Activated CD8-positive, alpha-beta memory T cell treated with anti-CD3 and anti-CD28 coated beads for 1 hour (primary cell): ENCODE results near the gene FCRLB.
"Not testable (repeated sequence)": the region's sequence is repeated elsewhere in the genome, so short reads cannot be mapped to it uniquely, and the experiment has no call there.

Experiments
- DNase-seq, 2 donors: peaks; one replicate each; pipeline ENCODE4 v3.0.0-alpha.2; 2020; ENCODE audit warnings: low read depth in 1 of 2; ENCODE audit errors: extremely low read depth in 1 of 2

The FCRLB gene

GRCh38 chr1:161720956-161721737 lies at the start of gene FCRLB:
FCRLB (plus strand) TSS chr1:161721544; CDS start chr1:161722673, 1,129 bp downstream.
- no peak for DNase-seq

- not testable (repeated sequence) for DNase-seq
These were observed 47.9 kb upstream of the FCRLB start for GRCh38 chr1:161673437-161673836.

- not testable (repeated sequence) for DNase-seq
These were observed 46.9 kb upstream of the FCRLB start for GRCh38 chr1:161674447-161674846.

GRCh38 chr1:161674908-161675307 lies 46.4 kb upstream of the FCRLB start:
- not testable (repeated sequence) for DNase-seq

GRCh38 chr1:161676441-161676840 lies 44.9 kb upstream of the FCRLB start:
- DNase-seq: no peak

- DNase-seq: no peak
These were observed 44.2 kb upstream of the FCRLB start for GRCh38 chr1:161676958-161677689.

- no peak for DNase-seq
These were observed 42.8 kb upstream of the FCRLB start for GRCh38 chr1:161678500-161678899.

GRCh38 chr1:161681879-161682278 lies 39.5 kb upstream of the FCRLB start:
- DNase-seq: no peak

- no peak for DNase-seq
These were observed 32.4 kb upstream of the FCRLB start for GRCh38 chr1:161688946-161689345.

GRCh38 chr1:161691846-161692245 lies 29.5 kb upstream of the FCRLB start:
- DNase-seq: no peak

- DNase-seq: not testable (repeated sequence)
These were observed 28.2 kb upstream of the FCRLB start for GRCh38 chr1:161693020-161693712.

- not testable (repeated sequence) for DNase-seq
These were observed 23.0 kb upstream of the FCRLB start for GRCh38 chr1:161698302-161698701.

GRCh38 chr1:161702250-161702649 lies 19.1 kb upstream of the FCRLB start:
- no peak for DNase-seq

GRCh38 chr1:161705537-161705936 lies 15.8 kb upstream of the FCRLB start:
- DNase-seq: no peak

GRCh38 chr1:161706113-161706481 lies 15.2 kb upstream of the FCRLB start:
- no peak for DNase-seq

- DNase-seq: no peak
These were observed 14.6 kb upstream of the FCRLB start, which contains the start of gene FCRLA for GRCh38 chr1:161706482-161707347. FCRLA (plus strand) TSS chr1:161707229; CDS start chr1:161707265, 36 bp downstream.

- DNase-seq: no peak
These were observed 13.8 kb upstream of the FCRLB start for GRCh38 chr1:161707503-161707902.

GRCh38 chr1:161709373-161709772 lies 12.0 kb upstream of the FCRLB start:
- no peak for DNase-seq

- no peak for DNase-seq
These were observed 10.8 kb upstream of the FCRLB start for GRCh38 chr1:161710560-161710959.

GRCh38 chr1:161718559-161719324 lies 2.6 kb upstream of the FCRLB start:
- DNase-seq: no peak
